Head of caudate nucleus (tissue), 42 donors: ENCODE results near the gene KPNA2.
"Not testable (repeated sequence)": the region's sequence is repeated elsewhere in the genome, so short reads cannot be mapped to it uniquely, and the experiment has no call there.

ENCODE experiments used
- DNase-seq, 42 donors: peaks; one replicate each; pipeline versions ENCODE4 v3.0.0 to v3.0.0-alpha.2; 2020 to 2021; ENCODE audit warnings: mixed read lengths in 7 of 42
- intact Hi-C: fragments of 100-400 bp; cut with DNase I; formaldehyde crosslinking; loops from one replicate; pipeline ENCODE4 v1.15.0; 2022

The KPNA2 gene

DNA sequence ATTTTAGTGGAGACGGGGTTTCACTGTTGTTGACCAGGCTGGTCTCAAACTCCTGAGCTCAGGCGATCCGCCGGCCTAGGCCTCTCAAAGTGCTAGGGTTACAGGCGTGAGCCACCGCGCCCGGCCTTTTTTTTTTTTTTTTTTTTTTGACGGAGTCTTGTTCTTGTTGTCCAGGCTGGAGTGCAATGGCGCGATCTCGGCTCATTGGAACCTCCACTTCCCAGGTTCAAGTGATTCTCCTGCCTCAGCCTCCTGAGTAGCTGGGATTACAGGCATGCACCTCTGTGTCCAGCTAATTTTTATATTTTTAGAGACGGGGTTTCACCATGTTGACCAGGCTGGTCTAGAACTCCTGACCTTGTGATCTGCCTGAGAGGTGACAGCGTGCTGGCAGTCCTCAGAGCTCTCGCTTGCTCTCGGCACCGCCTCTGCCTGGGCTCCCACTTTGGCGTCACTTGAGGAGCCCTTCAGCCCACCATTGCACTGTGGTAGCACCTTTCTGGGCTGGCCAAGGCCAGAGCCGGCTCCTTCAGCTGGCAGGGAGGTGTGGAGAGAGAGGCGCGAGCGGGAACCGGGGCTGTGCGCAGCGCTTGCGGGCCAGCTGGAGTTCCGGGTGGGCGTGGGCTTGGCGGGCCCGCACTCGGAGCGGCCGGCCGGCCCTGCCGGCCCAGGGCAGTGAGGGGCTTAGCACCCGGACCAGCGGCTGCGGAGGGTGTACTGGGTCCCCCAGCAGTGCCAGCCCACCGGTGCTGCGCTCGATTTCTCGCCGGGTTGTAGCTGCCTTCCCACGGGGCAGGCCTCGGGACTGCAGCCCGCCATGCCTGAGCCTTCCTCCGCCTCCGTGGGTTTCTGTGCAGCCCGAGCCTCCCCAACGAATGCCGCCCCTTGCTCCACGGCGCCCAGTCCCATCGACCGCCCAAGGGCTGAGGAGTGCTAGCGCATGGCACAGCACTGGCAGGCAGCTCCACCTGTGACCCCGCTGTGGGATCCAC, 16.1 kb downstream of the KPNA2 start:
- intact Hi-C loops, DNase-seq: not testable (repeated sequence)

DNA sequence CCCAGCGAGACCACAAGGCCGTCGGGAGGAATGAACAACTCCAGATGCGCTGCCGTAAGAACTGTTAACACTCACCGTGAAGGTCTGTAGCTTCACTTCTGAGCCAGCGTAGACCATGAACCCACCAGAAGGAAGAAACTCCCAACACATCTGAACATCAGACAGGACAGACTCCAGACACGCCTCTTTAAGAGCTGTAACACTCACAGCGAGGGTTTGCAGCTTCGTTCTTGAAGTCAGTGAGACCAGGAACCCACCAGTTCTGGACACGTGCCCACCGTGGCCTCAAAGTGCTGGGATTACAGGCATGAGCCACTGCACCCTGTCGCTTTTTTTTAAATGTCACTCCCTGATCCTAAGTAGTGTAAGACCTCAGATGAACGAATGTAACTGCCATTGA, 17.3 kb downstream of the KPNA2 start:
- intact Hi-C loops: no loop called here
- DNase-seq: no peak

DNA sequence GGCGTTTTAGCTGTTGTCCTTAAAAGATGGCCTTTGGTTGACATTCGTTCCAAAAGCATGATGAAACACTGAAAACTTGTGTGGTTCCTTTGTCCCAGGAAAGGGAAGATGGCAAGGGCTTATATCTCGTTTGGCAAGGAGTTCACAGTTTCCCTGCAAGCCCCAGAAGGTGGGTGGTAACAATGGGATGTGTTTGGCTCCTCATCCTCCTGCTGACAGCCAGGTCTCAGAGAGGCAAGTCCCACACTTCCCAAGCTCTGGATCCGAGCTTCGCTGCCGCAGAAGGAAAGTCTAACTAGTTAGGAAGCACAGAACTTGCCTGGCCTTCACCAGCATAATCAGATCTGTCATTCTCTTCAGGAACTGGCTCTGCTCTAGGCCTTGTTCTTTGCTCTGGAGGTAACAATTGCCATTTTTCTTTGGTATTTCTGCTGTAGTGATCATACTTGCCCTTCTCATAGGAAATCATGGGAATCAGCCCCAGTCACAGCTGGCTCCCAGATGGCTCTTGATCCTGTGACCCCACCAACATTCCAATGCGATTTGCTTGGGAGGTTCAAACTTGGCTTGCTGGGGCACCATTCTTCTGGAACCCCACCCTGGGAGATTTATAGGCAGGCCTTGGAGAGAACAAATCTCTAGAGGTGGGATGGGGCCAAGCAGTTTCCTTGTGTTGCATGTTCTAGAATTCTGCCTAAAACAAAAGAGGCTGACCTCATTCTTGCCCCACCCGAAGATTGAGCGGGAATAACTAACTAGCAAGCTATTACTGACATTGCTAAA, 17.9 kb downstream of the KPNA2 start:
- intact Hi-C loops: no loop called here
- DNase-seq: no peak

DNA sequence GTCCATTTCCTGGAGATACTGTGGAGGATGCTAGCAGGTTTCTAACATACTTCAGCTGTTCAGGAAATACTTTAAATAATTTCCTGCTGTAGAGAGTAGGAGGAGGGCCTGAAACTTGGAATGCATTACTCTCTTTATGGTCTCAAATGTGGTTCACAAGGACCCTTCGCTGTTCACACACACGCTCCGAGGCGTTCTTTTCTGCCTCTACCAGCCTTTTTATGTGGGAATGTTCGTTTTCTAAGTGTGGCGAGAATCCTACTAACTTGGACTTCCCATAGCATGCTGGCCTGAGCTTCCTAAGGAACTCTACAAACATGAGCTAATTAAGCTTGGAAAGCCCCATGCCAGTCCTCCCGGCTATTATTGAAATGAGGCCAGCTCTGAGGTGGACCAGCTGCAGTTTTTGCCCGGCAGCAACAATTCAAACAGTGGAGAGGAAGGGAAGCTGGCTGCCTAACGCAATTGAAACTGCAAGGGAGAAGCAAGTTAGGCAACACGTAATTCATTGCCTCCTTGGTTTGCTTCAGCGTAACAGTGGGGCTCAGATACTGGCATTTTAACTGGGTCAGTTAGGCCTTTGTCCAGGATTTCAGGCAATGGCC, 18.9 kb downstream of the KPNA2 start:
- intact Hi-C loops: no loop called here
- DNase-seq: peak in 27 of 42 donors; percentile 4 to 77 (median 40)

DNA sequence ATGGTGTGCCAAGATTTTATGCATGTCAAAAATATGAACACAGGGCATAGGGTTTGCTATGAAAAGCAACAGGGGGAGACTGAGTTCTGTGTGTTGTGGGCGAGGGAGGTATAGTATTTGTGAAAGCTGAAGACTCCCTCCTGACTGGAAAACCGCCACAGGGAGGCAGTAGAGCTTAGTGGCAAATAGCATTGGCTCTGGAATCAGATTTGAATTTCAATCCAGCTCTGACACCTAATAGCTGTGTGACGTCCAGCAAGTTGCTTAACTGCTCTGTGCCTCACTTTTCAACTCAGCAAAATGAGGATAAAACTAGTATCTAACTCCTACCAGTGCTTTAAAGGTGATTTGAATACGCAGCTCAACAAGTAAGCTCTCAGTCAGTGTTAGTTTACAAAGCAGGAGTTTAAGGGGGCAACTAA, 22.0 kb downstream of the KPNA2 start:
- DNase-seq: peak in 11 of 42 donors; percentile 5 to 48 (median 26)
- intact Hi-C loops: no loop called here

DNA sequence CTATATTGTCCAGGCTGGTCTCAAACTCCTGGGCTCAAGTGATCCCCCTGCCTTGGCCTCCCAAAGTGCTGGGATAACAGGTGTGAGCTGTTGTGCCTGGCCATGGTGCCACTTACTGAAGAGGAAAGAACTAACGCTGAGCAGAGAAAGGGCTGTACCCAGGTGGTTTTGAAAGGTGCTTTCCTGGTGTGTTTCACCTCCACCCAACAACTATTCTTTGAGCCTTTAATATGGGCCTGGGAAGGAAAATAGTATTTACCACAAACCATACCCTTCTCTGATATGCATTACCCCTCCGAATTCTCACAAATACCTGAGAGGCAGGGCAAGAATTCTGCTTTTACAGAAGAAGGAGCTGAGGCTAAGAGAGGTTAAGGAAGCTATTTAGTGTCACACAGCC, 24.8 kb downstream of the KPNA2 start:
- intact Hi-C loops: no loop called here
- no peak for DNase-seq

- intact Hi-C loops: no loop called here
- DNase-seq: no peak
Measured at GRCh38 chr17:68061512-68062313, 26.2 kb downstream of the KPNA2 start.

DNA sequence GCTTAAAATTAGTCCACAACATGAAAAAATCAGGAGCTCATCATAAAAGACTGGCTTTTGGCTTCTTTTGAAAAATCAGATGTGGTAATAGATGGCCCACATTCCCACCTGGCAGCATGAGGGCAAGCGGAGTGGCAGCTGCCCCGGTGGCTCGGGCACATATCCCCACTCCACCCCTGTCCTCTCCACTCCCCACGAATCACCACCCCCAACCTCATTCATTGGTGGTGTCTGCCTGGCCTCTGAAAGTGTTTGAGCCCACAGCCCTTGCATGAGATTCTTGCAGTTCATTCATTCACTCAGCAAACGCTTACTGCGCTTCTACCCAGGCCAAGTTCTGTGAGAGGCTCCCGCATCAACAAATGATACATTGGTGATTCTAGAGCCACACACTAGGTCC, 29.8 kb downstream of the KPNA2 start:
- DNase-seq, intact Hi-C loops: not testable (repeated sequence)

DNA sequence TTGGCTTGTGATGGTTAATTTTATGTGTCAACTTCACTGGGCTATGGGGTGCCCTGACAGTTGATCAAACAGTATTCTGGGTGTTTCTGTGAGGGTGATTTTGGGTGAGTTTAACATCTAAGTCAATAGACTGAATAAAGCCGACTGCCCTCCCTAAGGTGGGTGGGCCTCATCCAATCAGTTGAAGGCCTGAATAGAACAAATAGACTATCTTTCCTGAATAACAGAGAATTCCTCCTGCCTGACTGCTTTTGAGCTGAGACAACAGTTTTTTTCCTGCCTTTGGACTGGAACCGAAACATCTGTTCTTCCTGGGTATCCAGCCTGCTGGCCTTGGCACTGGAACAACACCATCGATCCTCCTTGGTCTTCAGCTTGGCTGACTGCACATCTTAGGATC, 33.0 kb downstream of the KPNA2 start:
- DNase-seq, intact Hi-C loops: not testable (repeated sequence)

GRCh38 chr17:68070582-68071444, 35.3 kb downstream of the KPNA2 start:
- intact Hi-C loops: not testable (repeated sequence)
- peak in 6 of 42 donors; percentile 3 to 50 (median 22) for DNase-seq

DNA sequence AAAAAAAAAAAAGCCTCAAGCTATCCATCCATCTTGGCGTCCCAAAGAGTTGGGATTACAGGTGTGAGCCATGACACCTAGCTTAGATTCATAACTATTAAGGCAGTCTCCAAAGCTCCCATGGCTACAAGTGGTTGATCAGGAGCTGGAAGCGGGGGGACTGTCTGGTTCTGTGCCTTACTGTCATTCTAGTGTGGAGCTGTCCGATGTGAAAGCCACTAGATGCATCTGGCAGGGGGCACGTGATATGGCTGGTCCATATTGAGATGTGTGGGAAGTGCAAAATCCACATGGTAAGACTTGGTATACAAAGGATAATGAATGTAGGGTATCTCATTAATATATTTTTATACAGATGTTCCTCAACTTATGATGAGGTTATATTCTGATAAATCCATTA, 38.7 kb downstream of the KPNA2 start:
- intact Hi-C loops: no loop called here
- DNase-seq: no peak

DNA sequence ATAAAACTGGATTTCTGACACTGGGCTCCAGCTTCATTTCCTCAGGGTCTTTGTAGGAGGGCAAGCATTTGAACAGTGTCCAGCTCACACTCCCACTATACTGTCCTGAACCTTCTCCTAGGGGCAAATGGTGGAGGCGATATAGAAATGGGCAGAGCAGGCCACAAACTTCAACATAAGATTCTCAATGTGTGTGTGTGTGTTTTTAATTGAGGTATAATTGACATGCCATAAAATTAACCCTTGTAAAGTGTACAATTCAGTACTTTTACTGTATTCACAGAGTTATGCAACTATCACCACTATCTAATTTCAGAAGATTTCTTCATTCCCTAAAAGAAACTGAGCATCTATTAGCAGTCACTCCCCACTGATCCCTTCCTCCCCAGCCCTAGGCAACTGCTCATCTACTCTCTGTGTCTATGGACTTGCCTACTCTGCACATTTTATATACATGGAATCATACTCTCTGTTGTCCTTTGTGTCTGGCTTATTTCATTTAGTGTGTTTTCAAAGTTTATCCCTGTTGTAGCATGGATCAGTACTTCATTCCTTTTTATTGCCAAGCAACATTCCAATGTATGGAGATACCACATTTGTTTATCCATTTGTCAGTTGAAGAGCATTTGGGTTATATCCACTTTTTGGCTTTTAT, 40.5 kb downstream of the KPNA2 start:
- DNase-seq, intact Hi-C loops: not testable (repeated sequence)

DNA sequence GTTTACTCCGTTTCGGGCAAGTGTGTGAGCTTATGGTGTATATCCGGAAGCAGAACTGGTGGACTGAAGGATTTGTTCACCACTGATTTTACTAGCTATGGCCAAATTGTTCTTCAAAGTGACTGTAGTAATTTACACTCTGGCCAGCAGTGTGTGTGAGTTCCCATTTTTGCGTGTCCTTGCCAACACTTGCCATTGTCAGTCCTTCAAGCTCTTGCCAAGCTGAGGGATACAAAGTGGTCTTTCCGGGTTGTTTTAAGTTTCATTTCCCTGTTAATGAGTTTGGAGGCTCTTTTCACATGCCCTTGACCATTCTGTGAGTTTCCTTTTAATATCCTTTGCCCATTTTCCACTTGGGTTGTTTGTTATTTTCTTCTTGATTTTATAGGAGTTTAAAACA, 42.0 kb downstream of the KPNA2 start:
- intact Hi-C loops: not testable (repeated sequence)
- DNase-seq: peak in 6 of 42 donors; percentile 6 to 42 (median 24)

DNA sequence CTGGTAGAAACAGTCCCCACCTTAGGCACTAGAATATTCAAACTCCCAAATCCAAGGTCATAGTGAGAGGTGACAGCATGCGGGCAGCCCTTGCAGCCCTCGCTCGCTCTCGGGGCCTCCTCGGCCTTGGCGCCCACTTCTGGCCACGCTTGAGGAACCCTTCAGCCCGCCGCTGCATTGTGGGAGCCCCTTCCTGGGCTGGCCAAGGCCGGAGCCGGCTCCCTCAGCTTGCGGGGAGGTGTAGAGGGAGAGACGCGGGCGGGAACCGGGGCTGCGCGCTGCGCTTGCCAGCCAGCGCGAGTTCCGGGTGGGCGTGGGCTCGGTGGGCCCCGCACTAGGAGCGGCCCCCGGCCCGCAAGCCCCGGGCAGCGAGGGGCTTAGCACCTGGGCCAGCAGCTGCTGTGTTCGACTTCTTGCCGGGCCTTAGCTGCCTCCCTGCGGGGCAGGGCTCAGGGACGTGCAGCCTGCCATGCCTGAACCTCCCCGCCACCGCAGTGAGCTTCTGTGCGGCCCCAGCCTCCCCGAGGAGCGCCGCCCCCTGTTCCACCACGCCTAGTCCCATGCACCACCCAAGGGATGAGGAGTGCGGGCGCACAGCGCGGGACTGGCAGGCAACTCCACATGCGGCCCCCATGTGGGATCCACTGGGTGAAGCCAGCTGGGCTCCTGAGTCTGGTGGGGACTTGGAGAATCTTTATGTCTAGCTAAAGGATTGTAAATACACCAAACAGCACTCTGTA, 45.0 kb downstream of the KPNA2 start:
- intact Hi-C loops: no loop called here
- no peak for DNase-seq

- DNase-seq, intact Hi-C loops: not testable (repeated sequence)
Measured at GRCh38 chr17:68081305-68082265, 46.0 kb downstream of the KPNA2 start.
